GM19324 (cell line): ENCODE results near the gene RAD51B.

ENCODE experiments used
- ATAC-seq: cut with Tn5 transposase; IDR thresholded peaks from one replicate; pipeline ENCODE4 v1.9.1; 2021; ENCODE audit warnings: mild to moderate bottlenecking, moderate library complexity; ENCODE audit not compliant: unreplicated experiment, low FRiP score

RAD51B gene

GRCh38 chr14:68239988-68240771 lies 420.6 kb downstream of the RAD51B start:
- ATAC-seq, result no peak

- ATAC-seq, result no peak
These were observed 422.4 kb downstream of the RAD51B start for GRCh38 chr14:68241862-68242487.

- ATAC-seq, result no peak
These were observed 424.0 kb downstream of the RAD51B start for GRCh38 chr14:68243450-68244010.

GRCh38 chr14:68244262-68244980 lies 424.8 kb downstream of the RAD51B start:
- ATAC-seq, result no peak

GRCh38 chr14:68245146-68246073 lies 425.8 kb downstream of the RAD51B start:
- no peak for ATAC-seq

GRCh38 chr14:68246074-68246785 lies 426.7 kb downstream of the RAD51B start:
- ATAC-seq, result no peak

GRCh38 chr14:68246786-68247105 lies 427.2 kb downstream of the RAD51B start:
- no peak for ATAC-seq

- no peak for ATAC-seq
These were observed 427.7 kb downstream of the RAD51B start for GRCh38 chr14:68247274-68247673.

GRCh38 chr14:68247676-68248268 lies 428.2 kb downstream of the RAD51B start:
- ATAC-seq, result no peak

GRCh38 chr14:68248481-68249255 lies 429.1 kb downstream of the RAD51B start:
- no peak for ATAC-seq

- ATAC-seq, result no peak
These were observed 430.3 kb downstream of the RAD51B start for GRCh38 chr14:68249661-68250451.

GRCh38 chr14:68250927-68251768 lies 431.6 kb downstream of the RAD51B start:
- ATAC-seq, result no peak

GRCh38 chr14:68251769-68252100 lies 432.2 kb downstream of the RAD51B start:
- no peak for ATAC-seq

- no peak for ATAC-seq
These were observed 433.7 kb downstream of the RAD51B start for GRCh38 chr14:68253160-68253780.

- no peak for ATAC-seq
These were observed 434.4 kb downstream of the RAD51B start for GRCh38 chr14:68253878-68254528.
